ENCODE results near the gene CPOX. TPM values are rescaled to one million over a fixed set of nuclear protein-coding genes. Genes with fewer than 3 reads are reported as not detected.

Gene CPOX
- total RNA-seq, 3 donors from 2014 or later, result 16.2 to 17.9 (median 17.6) TPM

DNA sequence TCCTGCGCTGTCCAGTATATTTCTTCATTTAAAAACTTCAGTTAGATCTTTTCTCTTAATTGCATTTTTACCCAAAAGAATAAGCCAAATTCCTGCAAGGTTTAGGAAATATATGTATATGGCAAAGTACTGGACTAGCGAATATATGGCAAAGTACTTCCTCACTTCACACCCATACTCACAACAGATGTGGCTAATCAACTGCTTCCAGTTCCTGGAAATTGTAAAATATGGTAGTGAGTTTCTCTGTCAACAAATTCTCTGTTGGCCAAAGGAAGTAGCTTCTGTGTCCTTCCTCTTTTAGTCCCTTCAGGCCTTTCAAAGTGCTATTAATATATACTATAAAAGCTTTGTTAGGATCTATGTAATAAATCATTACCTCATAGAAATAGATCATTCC lies 39.7 kb downstream of the CPOX start:
- TF ChIP-seq, protein P1, sequence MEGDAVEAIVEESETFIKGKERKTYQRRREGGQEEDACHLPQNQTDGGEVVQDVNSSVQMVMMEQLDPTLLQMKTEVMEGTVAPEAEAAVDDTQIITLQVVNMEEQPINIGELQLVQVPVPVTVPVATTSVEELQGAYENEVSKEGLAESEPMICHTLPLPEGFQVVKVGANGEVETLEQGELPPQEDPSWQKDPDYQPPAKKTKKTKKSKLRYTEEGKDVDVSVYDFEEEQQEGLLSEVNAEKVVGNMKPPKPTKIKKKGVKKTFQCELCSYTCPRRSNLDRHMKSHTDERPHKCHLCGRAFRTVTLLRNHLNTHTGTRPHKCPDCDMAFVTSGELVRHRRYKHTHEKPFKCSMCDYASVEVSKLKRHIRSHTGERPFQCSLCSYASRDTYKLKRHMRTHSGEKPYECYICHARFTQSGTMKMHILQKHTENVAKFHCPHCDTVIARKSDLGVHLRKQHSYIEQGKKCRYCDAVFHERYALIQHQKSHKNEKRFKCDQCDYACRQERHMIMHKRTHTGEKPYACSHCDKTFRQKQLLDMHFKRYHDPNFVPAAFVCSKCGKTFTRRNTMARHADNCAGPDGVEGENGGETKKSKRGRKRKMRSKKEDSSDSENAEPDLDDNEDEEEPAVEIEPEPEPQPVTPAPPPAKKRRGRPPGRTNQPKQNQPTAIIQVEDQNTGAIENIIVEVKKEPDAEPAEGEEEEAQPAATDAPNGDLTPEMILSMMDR (IDR thresholded peaks at IDR 0.05), result no peak
- Histone ChIP-seq H3K4me1 (ENCODE audit: low read depth) (no peaks in the 10 kb centered on the region), H3K4me3 (no peak overlapping the region), H3K9me3 (no peaks in the 10 kb centered on the region), H3K36me3 (ENCODE audit: low read depth) (no peaks in the 10 kb centered on the region)
- no peak for DNase-seq
- ATAC-seq, result peak; percentile 25
- intact Hi-C loops (cut with DNase I, micrococcal nuclease), result no loop called here

DNA sequence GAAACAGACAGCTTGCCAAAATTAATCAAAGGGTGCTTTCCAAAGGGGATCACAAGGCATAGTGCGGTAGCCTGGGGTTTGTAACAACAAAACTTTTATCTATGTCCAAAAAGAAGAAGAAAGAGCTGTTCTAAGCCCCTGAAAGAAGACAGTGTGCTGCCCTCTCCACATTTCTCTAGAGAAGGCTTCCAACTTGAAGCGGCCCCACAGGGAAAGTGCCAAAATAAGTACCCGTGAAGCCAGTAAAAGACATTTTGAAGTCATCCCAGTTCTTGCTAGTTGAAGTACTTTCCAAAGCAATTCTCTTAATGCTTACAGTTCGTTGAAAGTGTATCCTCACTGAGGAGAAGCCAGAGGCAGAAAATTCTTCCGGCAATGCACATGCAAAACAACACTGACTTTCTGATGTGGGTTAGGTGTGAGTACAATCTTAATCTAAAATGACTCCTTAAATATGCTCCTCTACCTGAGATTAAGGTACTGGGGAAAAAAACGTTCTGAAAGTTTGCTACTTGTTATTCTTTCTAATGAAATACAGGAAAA lies 40.3 kb downstream of the CPOX start:
- intact Hi-C loops (cut with DNase I, micrococcal nuclease), result no loop called here
- DNase-seq (no peak), ATAC-seq (peak; percentile 15)
- H3K4me3 ChIP-seq, result no peak overlapping the region
- TF ChIP-seq, protein P1 (IDR thresholded peaks at IDR 0.05), result no peak
- H3K9me3 ChIP-seq, result no peaks in the 10 kb centered on the region
- no peaks in the 10 kb centered on the region for H3K36me3 ChIP-seq (ENCODE audit: low read depth)
- H3K4me1 ChIP-seq (ENCODE audit: low read depth), result no peaks in the 10 kb centered on the region

DNA sequence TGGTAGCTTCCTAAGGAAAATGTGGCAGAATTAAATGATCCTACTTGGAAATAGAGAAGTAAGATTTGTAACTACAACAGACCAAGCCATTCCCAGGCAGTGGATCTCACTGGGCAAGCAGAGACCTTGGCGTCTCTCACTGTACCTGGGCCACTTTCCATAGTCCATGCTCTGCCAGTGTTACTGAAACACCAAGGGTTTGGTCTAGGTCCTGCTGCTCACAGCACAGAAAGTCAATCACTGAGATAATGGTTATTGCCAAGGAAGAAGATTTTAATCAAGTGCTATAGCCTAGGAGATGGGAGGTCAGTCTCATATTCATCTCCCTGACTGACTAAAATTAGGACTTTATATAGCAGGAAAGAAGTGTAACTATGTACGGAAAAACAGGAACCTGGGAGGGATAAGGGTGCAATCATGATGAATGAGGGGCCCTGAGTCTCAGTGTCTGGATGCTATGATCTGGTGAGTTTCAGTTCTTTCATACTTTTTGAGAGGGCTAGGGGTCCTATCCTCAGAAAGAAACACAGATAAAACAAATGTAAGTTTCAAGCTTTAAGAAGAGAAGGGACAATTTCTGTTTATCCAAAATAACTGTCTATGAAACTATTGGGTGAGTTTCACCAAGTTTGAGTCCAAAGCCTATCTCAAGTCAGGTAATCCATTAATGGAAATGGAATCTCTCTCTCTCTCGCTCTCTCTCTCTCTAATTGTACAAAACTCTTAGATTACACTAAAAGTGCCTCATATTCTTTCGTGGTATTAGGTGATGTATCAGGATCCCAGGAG lies 41.0 kb downstream of the CPOX start:
- TF ChIP-seq, protein P1 (IDR thresholded peaks at IDR 0.05), result no peak
- DNase-seq, result no peak
- no peaks in the 10 kb centered on the region for H3K9me3 ChIP-seq
- no peaks in the 10 kb centered on the region for H3K4me1 ChIP-seq (ENCODE audit: low read depth)
- ATAC-seq, result no peak
- H3K4me3 ChIP-seq, result no peak overlapping the region
- H3K36me3 ChIP-seq (ENCODE audit: low read depth), result no peaks in the 10 kb centered on the region
- intact Hi-C loops (cut with DNase I, micrococcal nuclease), result no loop called here

DNA sequence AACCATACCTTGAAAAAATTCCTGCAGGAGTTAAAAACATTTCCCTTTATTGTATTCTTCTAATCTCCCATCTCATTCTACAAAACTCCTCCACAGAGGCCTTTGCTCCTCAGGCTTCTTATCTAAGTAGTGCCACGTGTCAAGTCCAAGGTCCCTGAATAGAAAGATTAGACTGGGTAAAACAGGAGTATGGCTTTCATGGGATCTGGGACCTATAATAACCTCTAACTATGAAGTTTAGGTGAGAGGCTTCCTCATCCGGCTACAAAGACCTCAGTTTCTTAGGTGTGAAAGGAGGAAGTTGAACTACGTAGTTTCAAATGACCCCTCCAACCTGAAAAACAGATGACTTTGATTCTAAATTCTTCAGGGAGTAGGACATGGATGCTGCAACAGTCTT lies 41.7 kb downstream of the CPOX start:
- ATAC-seq (peak; percentile 59), DNase-seq (peak in 1 of 3 donors; percentile 39)
- intact Hi-C loops (cut with DNase I, micrococcal nuclease), result no loop called here
- no peaks in the 10 kb centered on the region for H3K4me1 ChIP-seq (ENCODE audit: low read depth)
- no peaks in the 10 kb centered on the region for H3K36me3 ChIP-seq (ENCODE audit: low read depth)
- no peak overlapping the region for H3K4me3 ChIP-seq
- TF ChIP-seq, protein P1 (IDR thresholded peaks at IDR 0.05), result no peak
- no peaks in the 10 kb centered on the region for H3K9me3 ChIP-seq

DNA sequence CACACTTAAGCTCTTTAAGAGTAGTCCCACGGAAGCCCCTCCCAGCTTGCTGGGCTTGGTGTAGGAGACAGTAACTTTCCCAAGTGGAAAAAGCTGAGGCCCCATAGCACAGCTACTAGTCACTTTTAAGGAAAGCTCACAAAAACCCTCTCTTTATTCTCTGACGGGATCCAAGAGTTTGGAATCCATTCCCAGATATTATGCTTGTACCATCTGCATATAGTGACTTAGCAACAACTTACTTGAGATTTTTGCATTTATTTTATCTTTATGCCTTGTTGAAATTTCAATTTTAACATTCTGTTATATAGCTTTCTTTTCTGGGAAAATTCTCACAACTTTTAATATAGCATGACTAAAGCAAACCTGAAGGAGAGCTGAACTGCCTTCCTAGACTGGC lies 42.2 kb downstream of the CPOX start:
- DNase-seq (no peak), ATAC-seq (no peak)
- intact Hi-C loops (cut with DNase I, micrococcal nuclease), result no loop called here
- TF ChIP-seq, protein P1 (IDR thresholded peaks at IDR 0.05), result no peak
- Histone ChIP-seq H3K4me3 (no peak overlapping the region), H3K36me3 (ENCODE audit: low read depth) (no peaks in the 10 kb centered on the region), H3K9me3 (no peaks in the 10 kb centered on the region), H3K4me1 (ENCODE audit: low read depth) (no peaks in the 10 kb centered on the region)
